Measurements from ENCODE around the gene MSANTD3. TPM values are rescaled to one million over a fixed set of nuclear protein-coding genes. Genes with fewer than 3 reads are reported as not detected.

MSANTD3 gene
- total and polyA plus RNA-seq, 2 experiments from 2014 or later = 19.7 to 34.5 TPM

GRCh38 chr9:100449420-100449819 lies 22.5 kb downstream of the MSANTD3 start:
- Mint-ChIP-seq H3K9me3 (no peaks in the 10 kb centered on the region), H3K27ac (no peak overlapping the region), H3K4me3 (no peak overlapping the region), H3K4me1 (peaks cover 16% of the 10 kb centered on the region), H3K27me3 (ENCODE audit: insufficient read depth, low read depth, poor library complexity) (no peaks in the 10 kb centered on the region), H3K36me3 (ENCODE audit: low read depth) (peaks cover 32% of the 10 kb centered on the region)
- no peak for ATAC-seq
- Histone ChIP-seq H3F3A (replicated peaks; ENCODE audit: low read depth) (no peaks in the 10 kb centered on the region), H3K27ac (ENCODE audit: low read depth) (no peak overlapping the region), H3K4me2 (no peak overlapping the region), H3K9me2 (ENCODE audit: insufficient read depth) (no peaks in the 10 kb centered on the region; the same call in 1 of the 2 replicates), H3K27me3 (ENCODE audit: insufficient read depth) (no peaks in the 10 kb centered on the region), H4K20me1 (replicated peaks; ENCODE audit: insufficient read depth) (no peaks in the 10 kb centered on the region), H3K79me2 (replicated peaks; ENCODE audit: insufficient read depth) (peaks cover 3% of the 10 kb centered on the region; the same call in 1 of the 2 replicates), H3K36me3 (ENCODE audit: insufficient read depth) (no peaks in the 10 kb centered on the region), H3K4me1 (ENCODE audit: insufficient read depth) (peaks cover 17% of the 10 kb centered on the region), H2AFZ (no peak overlapping the region), H3K4me3 (no peak overlapping the region)
- DNase-seq (ENCODE audit: low spot score) = no peak
- TF ChIP-seq EZH2 (IDR thresholded peaks at IDR 0.05; ENCODE audit: low read depth, unreplicated experiment) = no peak
- no peak for TF ChIP-seq ZNF114 (CRISPR knock-in tag; IDR thresholded peaks at IDR 0.05)
- no peak for TF ChIP-seq NANOG (IDR thresholded peaks at IDR 0.05; ENCODE audit: borderline replicate concordance)
- no peak for TF ChIP-seq EZH2phosphoT487 (IDR thresholded peaks at IDR 0.05; ENCODE audit: unreplicated experiment)
- TF ChIP-seq STAT1 (IDR thresholded peaks at IDR 0.05; ENCODE audit: unreplicated experiment) = no peak
- TF ChIP-seq, protein P1, sequence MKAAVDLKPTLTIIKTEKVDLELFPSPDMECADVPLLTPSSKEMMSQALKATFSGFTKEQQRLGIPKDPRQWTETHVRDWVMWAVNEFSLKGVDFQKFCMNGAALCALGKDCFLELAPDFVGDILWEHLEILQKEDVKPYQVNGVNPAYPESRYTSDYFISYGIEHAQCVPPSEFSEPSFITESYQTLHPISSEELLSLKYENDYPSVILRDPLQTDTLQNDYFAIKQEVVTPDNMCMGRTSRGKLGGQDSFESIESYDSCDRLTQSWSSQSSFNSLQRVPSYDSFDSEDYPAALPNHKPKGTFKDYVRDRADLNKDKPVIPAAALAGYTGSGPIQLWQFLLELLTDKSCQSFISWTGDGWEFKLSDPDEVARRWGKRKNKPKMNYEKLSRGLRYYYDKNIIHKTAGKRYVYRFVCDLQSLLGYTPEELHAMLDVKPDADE (IDR thresholded peaks at IDR 0.05) = no peak
- TF ChIP-seq CREB1 (CRISPR knock-in tag; IDR thresholded peaks at IDR 0.05; ENCODE audit: low read depth) = no peak

DNA sequence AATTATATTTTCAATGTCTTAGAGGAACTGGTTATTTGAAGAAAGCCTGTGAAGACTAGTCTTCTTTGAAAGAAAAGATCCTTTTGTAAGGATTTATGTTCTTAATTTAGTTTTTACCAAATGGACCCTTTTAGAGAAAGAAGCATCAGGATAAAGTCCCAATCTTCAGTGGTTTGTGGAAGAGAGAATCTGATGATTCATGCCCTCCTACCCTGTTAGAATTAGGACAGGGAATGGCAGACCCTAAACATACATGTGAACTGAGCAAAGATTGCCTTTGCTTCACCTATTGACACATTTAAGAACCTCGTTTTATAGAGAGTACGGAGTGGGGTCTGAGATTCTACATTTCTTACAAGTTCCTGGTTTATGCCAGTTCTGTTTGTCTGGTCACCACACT lies 26.0 kb downstream of the MSANTD3 start:
- Histone ChIP-seq H3K79me2 (replicated peaks; ENCODE audit: insufficient read depth) (no peaks in the 10 kb centered on the region), H3K27ac (ENCODE audit: low read depth) (no peak overlapping the region), H4K20me1 (replicated peaks; ENCODE audit: insufficient read depth) (no peaks in the 10 kb centered on the region), H3F3A (replicated peaks; ENCODE audit: low read depth) (no peaks in the 10 kb centered on the region), H3K9me2 (ENCODE audit: insufficient read depth) (no peaks in the 10 kb centered on the region; the same call in 1 of the 2 replicates), H3K4me2 (no peak overlapping the region), H3K27me3 (ENCODE audit: insufficient read depth) (no peaks in the 10 kb centered on the region), H3K36me3 (ENCODE audit: insufficient read depth) (no peaks in the 10 kb centered on the region), H3K4me3 (no peak overlapping the region), H3K4me1 (ENCODE audit: insufficient read depth) (no peaks in the 10 kb centered on the region), H2AFZ (no peak overlapping the region)
- Mint-ChIP-seq H3K27me3 (ENCODE audit: insufficient read depth, low read depth, poor library complexity) (no peaks in the 10 kb centered on the region), H3K4me3 (no peak overlapping the region), H3K4me1 (peaks cover 3% of the 10 kb centered on the region; the same call in 1 of the 3 replicates), H3K9me3 (no peaks in the 10 kb centered on the region), H3K27ac (no peak overlapping the region), H3K36me3 (ENCODE audit: low read depth) (peaks cover 22% of the 10 kb centered on the region)
- no peak for DNase-seq (ENCODE audit: low spot score)
- no peak for ATAC-seq
- TF ChIP-seq, protein P1 (IDR thresholded peaks at IDR 0.05) = no peak
- TF ChIP-seq ZNF331 (CRISPR knock-in tag; IDR thresholded peaks at IDR 0.05; ENCODE audit: low read depth) = no peak
- no peak for TF ChIP-seq NANOG (IDR thresholded peaks at IDR 0.05; ENCODE audit: borderline replicate concordance)
- no peak for TF ChIP-seq EZH2phosphoT487 (IDR thresholded peaks at IDR 0.05; ENCODE audit: unreplicated experiment)
- TF ChIP-seq ZNF462 (CRISPR knock-in tag; IDR thresholded peaks at IDR 0.05) = no peak
- no peak for TF ChIP-seq ZNF114 (CRISPR knock-in tag; IDR thresholded peaks at IDR 0.05)
- TF ChIP-seq CREB1 (CRISPR knock-in tag; IDR thresholded peaks at IDR 0.05; ENCODE audit: low read depth) = no peak
- TF ChIP-seq, protein P2, sequence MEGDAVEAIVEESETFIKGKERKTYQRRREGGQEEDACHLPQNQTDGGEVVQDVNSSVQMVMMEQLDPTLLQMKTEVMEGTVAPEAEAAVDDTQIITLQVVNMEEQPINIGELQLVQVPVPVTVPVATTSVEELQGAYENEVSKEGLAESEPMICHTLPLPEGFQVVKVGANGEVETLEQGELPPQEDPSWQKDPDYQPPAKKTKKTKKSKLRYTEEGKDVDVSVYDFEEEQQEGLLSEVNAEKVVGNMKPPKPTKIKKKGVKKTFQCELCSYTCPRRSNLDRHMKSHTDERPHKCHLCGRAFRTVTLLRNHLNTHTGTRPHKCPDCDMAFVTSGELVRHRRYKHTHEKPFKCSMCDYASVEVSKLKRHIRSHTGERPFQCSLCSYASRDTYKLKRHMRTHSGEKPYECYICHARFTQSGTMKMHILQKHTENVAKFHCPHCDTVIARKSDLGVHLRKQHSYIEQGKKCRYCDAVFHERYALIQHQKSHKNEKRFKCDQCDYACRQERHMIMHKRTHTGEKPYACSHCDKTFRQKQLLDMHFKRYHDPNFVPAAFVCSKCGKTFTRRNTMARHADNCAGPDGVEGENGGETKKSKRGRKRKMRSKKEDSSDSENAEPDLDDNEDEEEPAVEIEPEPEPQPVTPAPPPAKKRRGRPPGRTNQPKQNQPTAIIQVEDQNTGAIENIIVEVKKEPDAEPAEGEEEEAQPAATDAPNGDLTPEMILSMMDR (conservative IDR thresholded peaks at IDR 0.05; ENCODE audit: low read depth in 2 of 2) = no peak
- no peak for TF ChIP-seq STAT1 (IDR thresholded peaks at IDR 0.05; ENCODE audit: unreplicated experiment)
- TF ChIP-seq JUNB (IDR thresholded peaks at IDR 0.05; ENCODE audit: unreplicated experiment) = no peak
- no peak for TF ChIP-seq EZH2 (IDR thresholded peaks at IDR 0.05; ENCODE audit: low read depth, unreplicated experiment)

Data from GM23338 (cell line).